IMR-90 (cell line): ENCODE measurements around the gene TNFRSF11A. TPM values are rescaled to one million over a fixed set of nuclear protein-coding genes. Genes with fewer than 3 reads are reported as not detected.

Experiments
- ATAC-seq: fragments of 200-7000 bp; cut with Tn5 transposase; 2 replicates; pipeline ENCODE4 v1.9.1; 2020; ENCODE audit warnings: low read depth, mild to moderate bottlenecking, moderate library complexity
- BruUV-seq: library from RNA; stranded (reverse); fragments of 400-500 nt; replicated peaks from 2 replicates; lab custom pipeline; 2021; lab: Mats Ljungman, UMichigan
- CTCF ChIA-PET: fragments of 300-600 bp; formaldehyde crosslinking; extraction: SDS; loops from one replicate; lab custom pipeline; 2021; ENCODE audit warnings: antibody characterized with exemption; lab: Yijun Ruan, JAX
- POLR2A ChIA-PET: fragments of 300-600 bp; sonication (Branson Sonifier 250); formaldehyde crosslinking; loops from one replicate; lab custom pipeline; 2022; ENCODE audit warnings: antibody characterized with exemption; ENCODE audit not compliant: unreplicated experiment; lab: Charles Lee
- DNase-seq: peaks from one replicate; pipeline ENCODE4 v3.0.0; 2013
- H2AFZ ChIP-seq: replicated peaks from 2 replicates; pipeline ENCODE3; 2013; ENCODE audit warnings: low read length, mild to moderate bottlenecking; ENCODE audit not compliant: poor library complexity
- H2AK5ac ChIP-seq: 2 replicates; pipeline ENCODE4 v1.6.1; 2013; ENCODE audit warnings: low read depth, low read length, inconsistent platforms
- H2AK9ac ChIP-seq: replicated peaks from 2 replicates; pipeline ENCODE3; 2013; ENCODE audit warnings: mild to moderate bottlenecking, low read depth, low read length, moderate library complexity; ENCODE audit not compliant: poor library complexity
- H2BK120ac ChIP-seq: 2 replicates; pipeline ENCODE4 v1.6.1; 2013; ENCODE audit warnings: low read depth, low read length, inconsistent platforms
- H2BK15ac ChIP-seq: 3 replicates; pipeline ENCODE4 v1.6.1; 2013; ENCODE audit warnings: low read depth, low read length, inconsistent platforms
- H2BK20ac ChIP-seq: 2 replicates; pipeline ENCODE4 v1.6.1; 2013; ENCODE audit warnings: low read depth, mild to moderate bottlenecking, inconsistent platforms, low read length, moderate library complexity
- H2BK5ac ChIP-seq: 2 replicates; pipeline ENCODE4 v1.6.1; 2013; ENCODE audit warnings: mild to moderate bottlenecking, low read depth, low read length, inconsistent platforms; ENCODE audit not compliant: poor library complexity, severe bottlenecking
- H3K14ac ChIP-seq: replicated peaks from 2 replicates; pipeline ENCODE4 v1.6.1; 2013; ENCODE audit warnings: low read depth, low read length, inconsistent platforms
- H3K18ac ChIP-seq: 2 replicates; pipeline ENCODE4 v1.6.1; 2013; ENCODE audit warnings: low read depth, low read length, control low read depth
- H3K23ac ChIP-seq: 2 replicates; pipeline ENCODE4 v1.6.1; 2013; ENCODE audit warnings: low read depth, low read length, inconsistent platforms
- H3K27ac ChIP-seq: 2 replicates; pipeline ENCODE4 v1.5.1; 2013; ENCODE audit warnings: mild to moderate bottlenecking, control low read depth, low read length; ENCODE audit not compliant: insufficient read depth
- H3K27me3 ChIP-seq: 2 replicates; pipeline ENCODE4 v1.6.1; 2013; ENCODE audit warnings: low read length; ENCODE audit not compliant: control insufficient read depth, insufficient read depth
- H3K36me3 ChIP-seq: 2 replicates; pipeline ENCODE4 v1.6.1; 2013; ENCODE audit warnings: low read length, mixed read lengths; ENCODE audit not compliant: control insufficient read depth, insufficient read depth
- H3K4ac ChIP-seq: 2 replicates; pipeline ENCODE4 v1.6.1; 2013; ENCODE audit warnings: low read depth, low read length, inconsistent platforms
- H3K4me1 ChIP-seq: 2 replicates; pipeline ENCODE4 v1.6.1; 2013; ENCODE audit warnings: low read length, mixed read lengths; ENCODE audit not compliant: control insufficient read depth, insufficient read depth
- H3K4me2 ChIP-seq: 2 replicates; pipeline ENCODE4 v1.6.1; 2013; ENCODE audit warnings: low read depth, mild to moderate bottlenecking, control low read depth, low read length, moderate library complexity
- H3K4me3 ChIP-seq: 2 replicates; pipeline ENCODE4 v1.5.1; 2013; ENCODE audit warnings: low read depth, mild to moderate bottlenecking, control low read depth, low read length, moderate library complexity; ENCODE audit not compliant: insufficient read depth
- H3K56ac ChIP-seq: 2 replicates; pipeline ENCODE4 v1.6.1; 2013; ENCODE audit warnings: low read length, inconsistent platforms; ENCODE audit not compliant: insufficient read depth; ENCODE audit errors: extremely low read depth
- H3K79me1 ChIP-seq, 2 experiments: 2 replicates each; pipeline ENCODE4 v1.6.1; 2013; ENCODE audit warnings: low read length in 2 of 2, inconsistent platforms in 1 of 2, low read depth in 1 of 2
- H3K9ac ChIP-seq: 2 replicates; pipeline ENCODE4 v1.6.1; 2013; ENCODE audit warnings: low read depth, low read length, control low read depth
- H3K9me1 ChIP-seq: 2 replicates; pipeline ENCODE4 v1.6.1; 2013; ENCODE audit warnings: low read length, inconsistent platforms; ENCODE audit not compliant: insufficient read depth
- H3K9me3 ChIP-seq: 2 replicates; pipeline ENCODE4 v1.6.1; 2013; ENCODE audit warnings: low read length; ENCODE audit not compliant: control insufficient read depth, insufficient read depth
- H4K20me1 ChIP-seq: 2 replicates; pipeline ENCODE4 v1.6.1; 2013; ENCODE audit warnings: low read length, inconsistent platforms; ENCODE audit not compliant: insufficient read depth
- H4K5ac ChIP-seq: 2 replicates; pipeline ENCODE4 v1.6.1; 2013; ENCODE audit warnings: mild to moderate bottlenecking, low read depth, low read length, control low read depth
- H4K8ac ChIP-seq, 2 experiments: 2 replicates each; pipeline ENCODE4 v1.6.1; 2013; ENCODE audit warnings: low read depth in 2 of 2, low read length in 2 of 2, control low read depth in 1 of 2, inconsistent platforms in 1 of 2
- H4K91ac ChIP-seq: 2 replicates; pipeline ENCODE4 v1.6.1; 2013; ENCODE audit warnings: low read depth, low read length, inconsistent platforms; ENCODE audit not compliant: insufficient read depth
- BHLHE40 ChIP-seq: fragments of 150-350 bp; IDR thresholded peaks from 2 replicates; pipeline ENCODE4 v1.6.1; 2016; ENCODE audit warnings: mild to moderate bottlenecking, low read depth, low read length
- CEBPB ChIP-seq: IDR thresholded peaks from 2 replicates; pipeline ENCODE4 v1.6.1; 2012; ENCODE audit warnings: low read depth, low read length, improper control_type of control experiment
- CHD1 ChIP-seq: IDR thresholded peaks from 2 replicates; pipeline ENCODE4 v1.6.1; 2012; ENCODE audit warnings: low read depth, low read length, improper control_type of control experiment
- FOS ChIP-seq: fragments of 150-350 bp; IDR thresholded peaks from 2 replicates; pipeline ENCODE4 v1.6.1; 2016; ENCODE audit warnings: low read depth, low read length
- NFE2L2 ChIP-seq: fragments of 150-350 bp; IDR thresholded peaks from 2 replicates; pipeline ENCODE4 v1.6.1; 2016; ENCODE audit warnings: low read depth, mild to moderate bottlenecking, low read length
- RCOR1 ChIP-seq: IDR thresholded peaks from 2 replicates; pipeline ENCODE4 v1.6.1; 2012; ENCODE audit warnings: mild to moderate bottlenecking, low read length, improper control_type of control experiment; ENCODE audit not compliant: insufficient replicate concordance
- RFX5 ChIP-seq: IDR thresholded peaks from 2 replicates; pipeline ENCODE4 v1.8.0; 2012; ENCODE audit warnings: low read depth, mild to moderate bottlenecking, low read length, moderate library complexity
- WGBS, 2 experiments: methylation state at CpG; one replicate each; pipeline versions ENCODE4 v1.1.5 to v1.1.7; 2013; ENCODE audit warnings: missing lambda C conversion rate in 2 of 2; ENCODE audit not compliant: insufficient read length in 1 of 2; ENCODE audit errors: extremely low coverage in 2 of 2; 5-methylcytosine and 5-hydroxymethylcytosine counted together
- dilution Hi-C: fragments of 300-500 bp; cut with HindIII; formaldehyde crosslinking; loops from one replicate; pipeline ENCODE4 v1.14.3; 2018; ENCODE audit warnings: low sequenced_read_pairs; ENCODE audit not compliant: unreplicated experiment
- in situ Hi-C: fragments of 300-500 bp; cut with MboI; formaldehyde crosslinking; loops from 3 replicates; pipeline ENCODE4 v1.14.3; 2019; ENCODE audit warnings: low sequenced_read_pairs, inconsistent platforms, mixed read lengths
- intact Hi-C: fragments of 100-400 bp; cut with micrococcal nuclease; formaldehyde crosslinking; loops from 2 replicates; pipeline ENCODE4 v1.10.0; 2022
- polyA plus RNA-seq, 3 experiments: library from polyadenylated mRNA; depleted of rRNA; stranded (reverse); fragments of >200 nt; gene quantifications; 2 replicates each; pipeline ENCODE4 v1.2.3, GENCODE V29; 2012; ENCODE audit warnings: low replicate concordance in 1 of 3
- total RNA-seq: library from RNA; depleted of rRNA; stranded (reverse); fragments of >200 nt; gene quantifications from 2 replicates; pipeline ENCODE4 v1.2.3, GENCODE V29; 2012
- TF ChIP-seq, protein P1 (sequence below): fragments of 150-350 bp; IDR thresholded peaks from 2 replicates; pipeline ENCODE4 v1.6.1; 2017; ENCODE audit warnings: mild to moderate bottlenecking, antibody characterized with exemption, low read length, low read depth
- TF ChIP-seq, protein P2 (sequence below): conservative IDR thresholded peaks from 2 replicates; pipeline ENCODE4 v1.5.1; 2012; ENCODE audit warnings: mild to moderate bottlenecking, low read depth, low read length, improper control_type of control experiment

Gene TNFRSF11A
- total and polyA plus RNA-seq, 2 of the 4 experiments (the other 2 are of a cell fraction) = under 0.01 TPM; not detected in 1

DNA sequence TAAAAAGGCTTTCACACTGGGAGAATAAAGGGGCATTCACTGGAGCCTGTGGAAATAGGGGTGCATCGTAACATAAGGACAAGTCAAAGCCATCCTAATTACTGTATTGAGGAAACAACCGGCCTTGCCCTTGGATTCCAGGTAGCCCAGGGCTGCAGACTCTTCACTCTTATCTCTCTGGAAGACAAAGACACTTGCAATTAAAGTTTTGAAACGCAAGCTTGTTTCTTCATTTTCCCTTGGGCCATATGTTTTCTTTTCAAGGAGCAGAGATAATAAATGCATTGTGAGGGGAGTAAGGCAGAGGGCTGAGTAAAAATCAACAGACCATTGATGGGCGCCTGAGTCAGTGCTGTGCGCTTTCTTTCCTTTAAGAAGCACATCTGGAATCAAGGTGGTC, 11.5 kb downstream of the TNFRSF11A start:
- Histone ChIP-seq H4K5ac (no peak overlapping the region), H4K91ac (no peak overlapping the region), H3K18ac (no peak overlapping the region), H4K20me1 (no peaks in the 10 kb centered on the region; the same call in 1 of the 2 replicates), H3K4me3 (no peak overlapping the region), H3K23ac (no peak overlapping the region), H3K36me3 (no peaks in the 10 kb centered on the region), H3K79me1 (no peaks in the 10 kb centered on the region), H2AFZ (no peak overlapping the region), H3K9me1 (peaks cover 3% of the 10 kb centered on the region; the same call in 1 of the 2 replicates), H2AK5ac (no peak overlapping the region), H3K14ac (no peak overlapping the region), H4K8ac (no peak overlapping the region), H3K4ac (no peak overlapping the region), H3K27me3 (peaks cover 31% of the 10 kb centered on the region), H2AK9ac (no peak overlapping the region), H3K9me3 (no peaks in the 10 kb centered on the region), H2BK120ac (no peak overlapping the region), H3K4me1 (peaks cover 4% of the 10 kb centered on the region), H3K4me2 (no peak overlapping the region), H3K56ac (no peak overlapping the region), H2BK15ac (no peak overlapping the region), H2BK20ac (no peak overlapping the region), H2BK5ac (no peak overlapping the region), H3K9ac (no peak overlapping the region), H3K27ac (no peak overlapping the region)
- intact Hi-C loops (no loop called here), dilution Hi-C loops (no loop called here), in situ Hi-C loops (no loop called here)
- no peak for ATAC-seq
- ChIA-PET POLR2A (no interaction called here), CTCF (no interaction called here)
- no TSS peak for BruUV-seq
- no CpG with 5 or more reads among the region's 5 CpGs for WGBS, 2 experiments
- no peak for DNase-seq
- TF ChIP-seq BHLHE40 (no peak), NFE2L2 (no peak), CEBPB (no peak), FOS (no peak), RCOR1 (no peak), RFX5 (no peak), CHD1 (no peak)
- TF ChIP-seq, protein P1, sequence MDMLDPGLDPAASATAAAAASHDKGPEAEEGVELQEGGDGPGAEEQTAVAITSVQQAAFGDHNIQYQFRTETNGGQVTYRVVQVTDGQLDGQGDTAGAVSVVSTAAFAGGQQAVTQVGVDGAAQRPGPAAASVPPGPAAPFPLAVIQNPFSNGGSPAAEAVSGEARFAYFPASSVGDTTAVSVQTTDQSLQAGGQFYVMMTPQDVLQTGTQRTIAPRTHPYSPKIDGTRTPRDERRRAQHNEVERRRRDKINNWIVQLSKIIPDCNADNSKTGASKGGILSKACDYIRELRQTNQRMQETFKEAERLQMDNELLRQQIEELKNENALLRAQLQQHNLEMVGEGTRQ = no peak
- TF ChIP-seq, protein P2, sequence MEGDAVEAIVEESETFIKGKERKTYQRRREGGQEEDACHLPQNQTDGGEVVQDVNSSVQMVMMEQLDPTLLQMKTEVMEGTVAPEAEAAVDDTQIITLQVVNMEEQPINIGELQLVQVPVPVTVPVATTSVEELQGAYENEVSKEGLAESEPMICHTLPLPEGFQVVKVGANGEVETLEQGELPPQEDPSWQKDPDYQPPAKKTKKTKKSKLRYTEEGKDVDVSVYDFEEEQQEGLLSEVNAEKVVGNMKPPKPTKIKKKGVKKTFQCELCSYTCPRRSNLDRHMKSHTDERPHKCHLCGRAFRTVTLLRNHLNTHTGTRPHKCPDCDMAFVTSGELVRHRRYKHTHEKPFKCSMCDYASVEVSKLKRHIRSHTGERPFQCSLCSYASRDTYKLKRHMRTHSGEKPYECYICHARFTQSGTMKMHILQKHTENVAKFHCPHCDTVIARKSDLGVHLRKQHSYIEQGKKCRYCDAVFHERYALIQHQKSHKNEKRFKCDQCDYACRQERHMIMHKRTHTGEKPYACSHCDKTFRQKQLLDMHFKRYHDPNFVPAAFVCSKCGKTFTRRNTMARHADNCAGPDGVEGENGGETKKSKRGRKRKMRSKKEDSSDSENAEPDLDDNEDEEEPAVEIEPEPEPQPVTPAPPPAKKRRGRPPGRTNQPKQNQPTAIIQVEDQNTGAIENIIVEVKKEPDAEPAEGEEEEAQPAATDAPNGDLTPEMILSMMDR = no peak
